Measurements from ENCODE around the gene CHST8. TPM values are rescaled to one million over a fixed set of nuclear protein-coding genes. Genes with fewer than 3 reads are reported as not detected.
"Not testable (repeated sequence)": the region's sequence is repeated elsewhere in the genome, so short reads cannot be mapped to it uniquely, and the experiment has no call there.

CHST8 gene
- total RNA-seq, 1 experiment from 2014 or later = 33.5 TPM

DNA sequence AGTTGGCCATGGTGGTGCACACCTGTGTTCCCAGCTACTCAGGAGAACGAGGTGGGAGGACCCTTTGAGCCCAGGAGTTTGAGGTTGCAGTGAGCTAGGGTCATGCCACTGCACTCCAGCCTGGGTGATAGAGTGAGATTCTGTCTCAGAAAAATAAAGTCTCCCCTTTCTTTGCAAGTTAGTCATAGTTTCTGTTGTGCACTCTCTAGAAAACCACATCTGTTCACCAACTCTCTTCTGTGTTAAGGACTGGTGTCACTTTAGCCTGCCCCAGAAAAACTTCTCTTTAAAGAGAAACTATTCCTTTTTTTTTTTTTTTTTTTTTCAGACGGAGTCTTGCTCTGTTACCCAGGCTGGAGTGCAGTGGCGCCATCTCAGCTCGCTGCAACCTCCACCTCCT lies 4.9 kb upstream of the CHST8 start:
- TF ChIP-seq RORB (CRISPR knock-in tag; IDR thresholded peaks at IDR 0.05) = no peak
- no peak for TF ChIP-seq NR2C2 (CRISPR knock-in tag; IDR thresholded peaks at IDR 0.05)
- TF ChIP-seq ZNF396 (CRISPR knock-in tag; IDR thresholded peaks at IDR 0.05; ENCODE audit: borderline replicate concordance) = no peak
- TF ChIP-seq, protein P1, sequence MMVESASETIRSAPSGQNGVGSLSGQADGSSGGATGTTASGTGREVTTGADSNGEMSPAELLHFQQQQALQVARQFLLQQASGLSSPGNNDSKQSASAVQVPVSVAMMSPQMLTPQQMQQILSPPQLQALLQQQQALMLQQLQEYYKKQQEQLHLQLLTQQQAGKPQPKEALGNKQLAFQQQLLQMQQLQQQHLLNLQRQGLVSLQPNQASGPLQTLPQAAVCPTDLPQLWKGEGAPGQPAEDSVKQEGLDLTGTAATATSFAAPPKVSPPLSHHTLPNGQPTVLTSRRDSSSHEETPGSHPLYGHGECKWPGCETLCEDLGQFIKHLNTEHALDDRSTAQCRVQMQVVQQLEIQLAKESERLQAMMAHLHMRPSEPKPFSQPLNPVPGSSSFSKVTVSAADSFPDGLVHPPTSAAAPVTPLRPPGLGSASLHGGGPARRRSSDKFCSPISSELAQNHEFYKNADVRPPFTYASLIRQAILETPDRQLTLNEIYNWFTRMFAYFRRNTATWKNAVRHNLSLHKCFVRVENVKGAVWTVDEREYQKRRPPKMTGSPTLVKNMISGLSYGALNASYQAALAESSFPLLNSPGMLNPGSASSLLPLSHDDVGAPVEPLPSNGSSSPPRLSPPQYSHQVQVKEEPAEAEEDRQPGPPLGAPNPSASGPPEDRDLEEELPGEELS (CRISPR knock-in tag; IDR thresholded peaks at IDR 0.05) = no peak
- TF ChIP-seq, protein P2, sequence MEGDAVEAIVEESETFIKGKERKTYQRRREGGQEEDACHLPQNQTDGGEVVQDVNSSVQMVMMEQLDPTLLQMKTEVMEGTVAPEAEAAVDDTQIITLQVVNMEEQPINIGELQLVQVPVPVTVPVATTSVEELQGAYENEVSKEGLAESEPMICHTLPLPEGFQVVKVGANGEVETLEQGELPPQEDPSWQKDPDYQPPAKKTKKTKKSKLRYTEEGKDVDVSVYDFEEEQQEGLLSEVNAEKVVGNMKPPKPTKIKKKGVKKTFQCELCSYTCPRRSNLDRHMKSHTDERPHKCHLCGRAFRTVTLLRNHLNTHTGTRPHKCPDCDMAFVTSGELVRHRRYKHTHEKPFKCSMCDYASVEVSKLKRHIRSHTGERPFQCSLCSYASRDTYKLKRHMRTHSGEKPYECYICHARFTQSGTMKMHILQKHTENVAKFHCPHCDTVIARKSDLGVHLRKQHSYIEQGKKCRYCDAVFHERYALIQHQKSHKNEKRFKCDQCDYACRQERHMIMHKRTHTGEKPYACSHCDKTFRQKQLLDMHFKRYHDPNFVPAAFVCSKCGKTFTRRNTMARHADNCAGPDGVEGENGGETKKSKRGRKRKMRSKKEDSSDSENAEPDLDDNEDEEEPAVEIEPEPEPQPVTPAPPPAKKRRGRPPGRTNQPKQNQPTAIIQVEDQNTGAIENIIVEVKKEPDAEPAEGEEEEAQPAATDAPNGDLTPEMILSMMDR (IDR thresholded peaks at IDR 0.05) = no peak
- TF ChIP-seq, protein P3, sequence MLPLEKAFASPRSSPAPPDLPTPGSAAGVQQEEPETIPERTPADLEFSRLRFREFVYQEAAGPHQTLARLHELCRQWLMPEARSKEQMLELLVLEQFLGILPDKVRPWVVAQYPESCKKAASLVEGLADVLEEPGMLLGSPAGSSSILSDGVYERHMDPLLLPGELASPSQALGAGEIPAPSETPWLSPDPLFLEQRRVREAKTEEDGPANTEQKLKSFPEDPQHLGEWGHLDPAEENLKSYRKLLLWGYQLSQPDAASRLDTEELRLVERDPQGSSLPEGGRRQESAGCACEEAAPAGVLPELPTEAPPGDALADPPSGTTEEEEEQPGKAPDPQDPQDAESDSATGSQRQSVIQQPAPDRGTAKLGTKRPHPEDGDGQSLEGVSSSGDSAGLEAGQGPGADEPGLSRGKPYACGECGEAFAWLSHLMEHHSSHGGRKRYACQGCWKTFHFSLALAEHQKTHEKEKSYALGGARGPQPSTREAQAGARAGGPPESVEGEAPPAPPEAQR (CRISPR knock-in tag; IDR thresholded peaks at IDR 0.05) = no peak
- TF ChIP-seq FOXP1 (CRISPR knock-in tag; IDR thresholded peaks at IDR 0.05; ENCODE audit: borderline replicate concordance) = no peak
- Mint-ChIP-seq H3K4me3 (no peak overlapping the region), H3K9me3 (no peaks in the 10 kb centered on the region), H3K27ac (no peak overlapping the region), H3K36me3 (no peaks in the 10 kb centered on the region), H3K4me1 (peaks cover 12% of the 10 kb centered on the region; the same call in 1 of the 2 replicates), H3K27me3 (ENCODE audit: low read depth) (peaks cover 42% of the 10 kb centered on the region)
- DNase-seq (ENCODE audit: low spot score) (no peak), ATAC-seq (no peak)
- ChIA-PET CTCF (no interaction called here), POLR2A (interaction anchor here (0.7 kb wide), 1 partner anchor 104 kb away, joined by 10 read pairs; no protein-coding TSS in a partner anchor)

DNA sequence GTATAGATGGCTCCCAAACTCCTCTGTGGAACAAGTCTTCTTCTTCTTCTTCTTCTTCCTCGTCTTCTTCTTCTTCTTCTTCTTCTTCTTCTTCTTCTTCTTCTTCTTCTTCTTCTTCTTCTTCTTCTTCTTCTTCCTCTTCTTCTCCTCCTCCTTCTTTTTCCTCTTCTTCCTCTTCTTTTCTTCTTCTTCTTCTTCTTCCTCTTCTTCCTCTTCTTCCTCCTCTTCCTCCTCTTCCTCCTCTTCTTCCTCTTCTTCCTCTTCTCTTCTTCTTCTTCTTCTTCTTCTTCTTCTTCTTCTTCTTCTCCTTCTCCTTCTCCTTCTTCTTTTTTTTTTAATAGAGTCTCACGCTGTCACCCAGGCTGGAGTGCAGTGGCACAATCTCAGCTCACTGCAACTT lies 3.4 kb upstream of the CHST8 start:
- H3K27ac Mint-ChIP-seq; H3K9me3 Mint-ChIP-seq; POLR2A ChIA-PET; DNase-seq (ENCODE audit: low spot score); ATAC-seq; H3K4me3 Mint-ChIP-seq; H3K36me3 Mint-ChIP-seq: not testable (repeated sequence)
- Mint-ChIP-seq H3K4me1 (peaks cover 15% of the 10 kb centered on the region), H3K27me3 (ENCODE audit: low read depth) (peaks cover 51% of the 10 kb centered on the region)
- CTCF ChIA-PET = interaction anchor here (0.7 kb wide), 1 partner anchor 113 kb away, joined by 4 read pairs; no protein-coding TSS in a partner anchor

DNA sequence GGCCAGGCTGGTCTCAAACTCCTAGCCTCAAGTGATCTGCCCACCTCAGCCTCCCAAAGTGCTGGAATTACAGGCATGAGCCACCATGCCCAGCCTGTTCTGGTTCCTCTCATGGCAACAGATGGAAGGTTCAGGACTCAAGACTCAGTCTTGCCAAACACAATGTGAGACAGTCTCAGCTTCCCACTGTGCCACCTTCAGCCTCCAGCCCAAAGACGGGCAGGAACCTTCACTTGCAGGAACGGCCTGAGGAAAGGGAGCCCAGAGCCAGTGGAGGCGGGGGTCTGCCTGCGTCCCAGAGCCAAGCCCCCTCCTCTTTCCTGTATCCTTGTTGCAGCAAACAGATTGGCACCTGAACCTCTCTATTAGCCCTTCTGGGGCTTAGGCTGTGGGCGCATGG lies 2.9 kb upstream of the CHST8 start:
- H3K27ac Mint-ChIP-seq = no peak overlapping the region
- POLR2A ChIA-PET = no interaction called here
- ATAC-seq (no peak), DNase-seq (ENCODE audit: low spot score) (no peak)
- H3K4me3 Mint-ChIP-seq = no peak overlapping the region
- CTCF ChIA-PET = interaction anchor here (0.7 kb wide), 1 partner anchor 113 kb away, joined by 4 read pairs; no protein-coding TSS in a partner anchor
- H3K36me3 Mint-ChIP-seq = no peaks in the 10 kb centered on the region
- H3K4me1 Mint-ChIP-seq = peaks cover 20% of the 10 kb centered on the region
- no peak for TF ChIP-seq NR3C1 (CRISPR knock-in tag; conservative IDR thresholded peaks at IDR 0.05; ENCODE audit: low read depth)
- TF ChIP-seq TCF7 (CRISPR knock-in tag; IDR thresholded peaks at IDR 0.05; ENCODE audit: low read depth) = no peak
- TF ChIP-seq, protein P1 (CRISPR knock-in tag; IDR thresholded peaks at IDR 0.05) = no peak
- TF ChIP-seq HMGA2 (CRISPR knock-in tag; IDR thresholded peaks at IDR 0.05) = no peak
- TF ChIP-seq CREB1 (CRISPR knock-in tag; IDR thresholded peaks at IDR 0.05) = no peak
- TF ChIP-seq FOXK1 (CRISPR knock-in tag; IDR thresholded peaks at IDR 0.05) = no peak
- TF ChIP-seq, protein P2 (IDR thresholded peaks at IDR 0.05) = no peak
- H3K9me3 Mint-ChIP-seq = no peaks in the 10 kb centered on the region
- peaks cover 56% of the 10 kb centered on the region for H3K27me3 Mint-ChIP-seq (ENCODE audit: low read depth)

Measured in WTC11 (cell line).